Vagina (tissue), 2 donors: ENCODE data around the gene BCS1L. TPM values are rescaled to one million over a fixed set of nuclear protein-coding genes. Genes with fewer than 3 reads are reported as not detected.

Experiments
- DNase-seq, 2 donors: peaks; one replicate each; pipeline ENCODE4 v3.0.0-alpha.2; 2017; ENCODE audit errors: extremely low spot score in 2 of 2
- H3K27ac ChIP-seq: fragments of 200-600 bp; sonication (generic); one replicate; pipeline ENCODE4 v1.5.1; 2019
- H3K27me3 ChIP-seq: fragments of 200-600 bp; sonication (generic); one replicate; pipeline ENCODE4 v1.5.1; 2019
- H3K36me3 ChIP-seq, 2 donors: fragments of 200-600 bp; sonication (generic); one replicate each; pipeline ENCODE4 v1.5.1; 2017 to 2019
- H3K4me1 ChIP-seq: fragments of 200-600 bp; sonication (generic); one replicate; pipeline ENCODE4 v1.5.1; 2019
- H3K4me3 ChIP-seq, 2 donors: fragments of 200-600 bp; sonication (generic); 1 replicate in 1 of 2; 2 replicates in 1 of 2; pipeline ENCODE4 v1.5.1; 2016 to 2019
- H3K9me3 ChIP-seq: fragments of 200-600 bp; sonication (generic); one replicate; pipeline ENCODE4 v1.5.1; 2019
- POLR2A ChIP-seq, 2 donors: fragments of 450-650 bp; IDR thresholded peaks; one replicate each; pipeline ENCODE4 v1.6.1; 2017; ENCODE audit warnings: antibody characterized with exemption in 2 of 2, mild to moderate bottlenecking in 2 of 2, moderate library complexity in 2 of 2
- POLR2AphosphoS5 ChIP-seq, 2 donors: sonication (generic); formaldehyde crosslinking; IDR thresholded peaks; one replicate each; pipeline ENCODE4 v1.9.0; 2017; ENCODE audit warnings: antibody characterized with exemption in 2 of 2, mild to moderate bottlenecking in 2 of 2, low read depth in 1 of 2; ENCODE audit not compliant: insufficient read depth in 1 of 2
- intact Hi-C: fragments of 100-400 bp; cut with DNase I; formaldehyde crosslinking; loops from one replicate; pipeline ENCODE4 v1.15.1; 2023
- total RNA-seq: library from RNA; depleted of rRNA; stranded (reverse); fragments of >200 nt; gene quantifications from one replicate; pipeline ENCODE4 v1.2.3, GENCODE V29; 2016
- TF ChIP-seq, protein P1 (sequence below), 3 experiments: fragments of 450-650 bp in 2 of 3; fragments of 200-600 bp in 1 of 3; sonication (generic) in 1 of 3; IDR thresholded peaks; one replicate each; pipeline ENCODE4 v1.5.1; 2017 to 2019; ENCODE audit warnings: antibody characterized with exemption in 3 of 3, mild to moderate bottlenecking in 2 of 3, moderate library complexity in 2 of 3

The BCS1L gene
- total RNA-seq, 1 donor from 2014 or later = 28.5 TPM

DNA sequence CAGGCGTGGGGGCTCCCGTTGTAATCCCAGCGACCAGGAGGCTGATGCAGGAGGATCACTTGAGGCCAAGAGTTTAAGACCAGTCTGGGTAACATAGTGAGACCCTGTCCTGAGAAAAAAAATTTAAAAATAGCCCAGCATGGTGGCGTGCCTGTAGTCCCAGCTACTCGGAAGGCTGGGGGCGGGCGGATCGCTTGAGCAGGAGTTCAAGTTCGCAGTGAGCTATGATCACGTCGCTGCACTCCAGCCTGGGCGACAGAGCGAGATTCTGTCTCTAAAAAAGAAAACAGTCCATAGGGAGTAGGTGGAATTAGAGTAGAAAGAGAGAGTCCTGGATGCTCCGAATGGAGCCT lies 50.8 kb downstream of the BCS1L start:
- intact Hi-C loops = loop anchor here (5.0 kb wide), 1 partner anchor 137 kb away; no protein-coding TSS in a partner anchor
- H3K4me3 ChIP-seq = peak overlapping the region; percentile 78 to 96

DNA sequence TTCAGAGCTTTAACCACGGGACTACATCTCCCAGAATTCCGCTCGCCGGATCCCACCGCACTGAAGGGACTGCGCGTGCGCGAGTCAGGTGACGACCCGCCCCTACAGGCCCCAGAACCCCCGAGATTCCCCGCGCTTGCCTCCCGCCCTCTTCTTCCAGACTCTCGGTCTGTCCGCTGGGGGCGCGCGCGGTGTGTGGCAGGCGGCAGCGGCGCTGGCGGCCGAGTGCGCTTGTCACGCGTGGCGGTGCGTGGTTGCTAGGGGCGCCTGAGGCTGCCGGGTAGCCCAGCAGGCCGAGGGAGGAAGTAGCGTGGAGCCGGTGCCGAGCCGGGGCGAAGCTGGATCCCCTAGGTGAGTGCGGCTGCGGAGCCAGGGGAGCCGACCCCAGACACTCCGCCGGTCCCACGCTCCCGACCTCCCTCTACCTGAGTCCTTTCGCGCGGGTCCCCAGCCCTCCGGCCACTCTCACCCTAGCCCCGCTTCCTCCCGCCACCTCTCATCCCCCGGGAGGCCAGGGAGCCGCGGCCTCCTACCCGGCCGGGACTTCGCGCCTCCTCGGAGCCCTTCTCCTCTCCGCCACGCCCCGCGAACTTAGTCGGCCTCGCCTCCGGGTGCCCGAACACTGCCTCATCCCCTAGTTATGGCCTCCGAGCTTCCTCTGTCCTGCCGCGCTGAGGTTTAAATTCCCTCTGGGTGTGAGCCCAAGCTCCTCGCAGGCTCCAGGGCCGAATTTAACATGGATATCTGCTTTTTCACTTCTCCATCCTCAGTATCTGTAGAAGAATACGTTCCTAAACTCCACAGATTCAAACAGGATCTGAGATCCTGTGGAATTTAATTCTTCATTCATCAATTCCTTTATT lies 51.4 kb downstream of the BCS1L start, which contains the start of gene TTLL4:
Gene TTLL4, plus strand, starts transcription at position 149 of the 863 bp plus-strand sequence. CDS start 26,842 bp downstream, outside the sequence.
- DNase-seq = peak; percentile 96 to 98
- intact Hi-C loops = loop anchor here (5.0 kb wide), 1 partner anchor 136 kb away; no protein-coding TSS in a partner anchor
- TF ChIP-seq, protein P1, sequence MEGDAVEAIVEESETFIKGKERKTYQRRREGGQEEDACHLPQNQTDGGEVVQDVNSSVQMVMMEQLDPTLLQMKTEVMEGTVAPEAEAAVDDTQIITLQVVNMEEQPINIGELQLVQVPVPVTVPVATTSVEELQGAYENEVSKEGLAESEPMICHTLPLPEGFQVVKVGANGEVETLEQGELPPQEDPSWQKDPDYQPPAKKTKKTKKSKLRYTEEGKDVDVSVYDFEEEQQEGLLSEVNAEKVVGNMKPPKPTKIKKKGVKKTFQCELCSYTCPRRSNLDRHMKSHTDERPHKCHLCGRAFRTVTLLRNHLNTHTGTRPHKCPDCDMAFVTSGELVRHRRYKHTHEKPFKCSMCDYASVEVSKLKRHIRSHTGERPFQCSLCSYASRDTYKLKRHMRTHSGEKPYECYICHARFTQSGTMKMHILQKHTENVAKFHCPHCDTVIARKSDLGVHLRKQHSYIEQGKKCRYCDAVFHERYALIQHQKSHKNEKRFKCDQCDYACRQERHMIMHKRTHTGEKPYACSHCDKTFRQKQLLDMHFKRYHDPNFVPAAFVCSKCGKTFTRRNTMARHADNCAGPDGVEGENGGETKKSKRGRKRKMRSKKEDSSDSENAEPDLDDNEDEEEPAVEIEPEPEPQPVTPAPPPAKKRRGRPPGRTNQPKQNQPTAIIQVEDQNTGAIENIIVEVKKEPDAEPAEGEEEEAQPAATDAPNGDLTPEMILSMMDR (IDR thresholded peaks at IDR 0.05) = peak; percentile 61 to 90 (median 84)
- TF ChIP-seq POLR2AphosphoS5 (IDR thresholded peaks at IDR 0.05; ENCODE audit: insufficient read depth in 1 of 2, low read depth in 1 of 2) (peak; percentile 95 to 96), POLR2A (IDR thresholded peaks at IDR 0.05) (peak in 1 of 2 donors; percentile 76)
- H3K36me3 ChIP-seq = no peaks in the 10 kb centered on the region
- no peaks in the 10 kb centered on the region for H3K27me3 ChIP-seq
- H3K4me1 ChIP-seq = peaks cover 29% of the 10 kb centered on the region
- peak within 1 kb of the TSS; percentile 97 for H3K27ac ChIP-seq
- H3K4me3 ChIP-seq = peak within 1 kb of the TSS; percentile 78 to 96
- no peaks in the 10 kb centered on the region for H3K9me3 ChIP-seq

More for the DNA sequence above, 50.8 kb downstream of the BCS1L start:
- H3K36me3 ChIP-seq = no peaks in the 10 kb centered on the region
- no peaks in the 10 kb centered on the region for H3K27me3 ChIP-seq
- H3K4me1 ChIP-seq = peaks cover 24% of the 10 kb centered on the region
- no peak for DNase-seq
- H3K9me3 ChIP-seq = no peaks in the 10 kb centered on the region
- H3K27ac ChIP-seq = peak overlapping the region; percentile 28
- TF ChIP-seq POLR2A (IDR thresholded peaks at IDR 0.05) (no peak), POLR2AphosphoS5 (IDR thresholded peaks at IDR 0.05; ENCODE audit: insufficient read depth in 1 of 2, low read depth in 1 of 2) (no peak)
- TF ChIP-seq, protein P1 (IDR thresholded peaks at IDR 0.05) = no peak

DNA sequence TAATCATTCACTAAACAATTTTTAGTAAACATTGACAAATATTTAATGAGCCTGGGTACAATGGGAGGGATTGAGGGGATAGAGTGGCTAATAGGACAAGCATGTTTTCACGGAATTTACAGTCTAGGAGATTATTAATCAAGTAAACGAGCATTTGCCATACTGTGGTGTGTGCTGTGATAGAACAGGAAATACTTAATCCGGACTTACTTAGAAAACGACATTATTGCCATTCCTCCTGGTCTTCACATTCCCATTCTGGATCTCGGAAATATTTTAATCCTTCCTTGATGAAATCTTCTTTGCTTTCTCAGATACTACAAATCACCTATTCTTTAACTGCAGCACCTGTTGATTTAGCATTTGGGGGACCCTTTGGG lies 52.1 kb downstream of the BCS1L start:
- intact Hi-C loops = loop anchor here (5.0 kb wide), 1 partner anchor 136 kb away; no protein-coding TSS in a partner anchor
- H3K9me3 ChIP-seq = no peaks in the 10 kb centered on the region
- peak overlapping the region; percentile 78 to 96 for H3K4me3 ChIP-seq
- H3K27me3 ChIP-seq = no peaks in the 10 kb centered on the region
- DNase-seq = no peak
- no peak for TF ChIP-seq POLR2A (IDR thresholded peaks at IDR 0.05)
- no peak for TF ChIP-seq POLR2AphosphoS5 (IDR thresholded peaks at IDR 0.05; ENCODE audit: insufficient read depth in 1 of 2, low read depth in 1 of 2)
- TF ChIP-seq, protein P1 (IDR thresholded peaks at IDR 0.05) = no peak
- peaks cover 31% of the 10 kb centered on the region for H3K4me1 ChIP-seq
- H3K27ac ChIP-seq = peak overlapping the region; percentile 97
- H3K36me3 ChIP-seq = no peaks in the 10 kb centered on the region

Other genes with a start within 250 kb of the BCS1L start
- gene VIL1, start 240.6 kb upstream of the BCS1L start, total RNA-seq = not detected
- gene USP37, start 91.3 kb upstream of the BCS1L start, total RNA-seq = 23.3 TPM
- 46.4 TPM for gene CNOT9, start 90.8 kb upstream of the BCS1L start, total RNA-seq
- 12.0 TPM for gene PLCD4, start 51.8 kb upstream of the BCS1L start, total RNA-seq
- 22.8 TPM for gene ZNF142, start 60 bp upstream of the BCS1L start, total RNA-seq
- 25.5 TPM for gene RNF25, start 12.3 kb downstream of the BCS1L start, total RNA-seq
- 59.9 TPM for gene STK36, start 12.4 kb downstream of the BCS1L start, total RNA-seq
- gene TTLL4, start 51.2 kb downstream of the BCS1L start, total RNA-seq = 23.3 TPM
- gene CYP27A1, start 122.5 kb downstream of the BCS1L start, total RNA-seq = 30.0 TPM
- gene PRKAG3, start 172.1 kb downstream of the BCS1L start, total RNA-seq = not detected
- gene WNT6, start 200.1 kb downstream of the BCS1L start, total RNA-seq = 2.0 TPM
- gene WNT10A, start 221.2 kb downstream of the BCS1L start, total RNA-seq = 2.5 TPM